ENCODE measurements around the gene ADM5.
A peak's percentile ranks its signal among the peaks of the same experiment; 100 is the strongest.

ADM5 gene

DNA sequence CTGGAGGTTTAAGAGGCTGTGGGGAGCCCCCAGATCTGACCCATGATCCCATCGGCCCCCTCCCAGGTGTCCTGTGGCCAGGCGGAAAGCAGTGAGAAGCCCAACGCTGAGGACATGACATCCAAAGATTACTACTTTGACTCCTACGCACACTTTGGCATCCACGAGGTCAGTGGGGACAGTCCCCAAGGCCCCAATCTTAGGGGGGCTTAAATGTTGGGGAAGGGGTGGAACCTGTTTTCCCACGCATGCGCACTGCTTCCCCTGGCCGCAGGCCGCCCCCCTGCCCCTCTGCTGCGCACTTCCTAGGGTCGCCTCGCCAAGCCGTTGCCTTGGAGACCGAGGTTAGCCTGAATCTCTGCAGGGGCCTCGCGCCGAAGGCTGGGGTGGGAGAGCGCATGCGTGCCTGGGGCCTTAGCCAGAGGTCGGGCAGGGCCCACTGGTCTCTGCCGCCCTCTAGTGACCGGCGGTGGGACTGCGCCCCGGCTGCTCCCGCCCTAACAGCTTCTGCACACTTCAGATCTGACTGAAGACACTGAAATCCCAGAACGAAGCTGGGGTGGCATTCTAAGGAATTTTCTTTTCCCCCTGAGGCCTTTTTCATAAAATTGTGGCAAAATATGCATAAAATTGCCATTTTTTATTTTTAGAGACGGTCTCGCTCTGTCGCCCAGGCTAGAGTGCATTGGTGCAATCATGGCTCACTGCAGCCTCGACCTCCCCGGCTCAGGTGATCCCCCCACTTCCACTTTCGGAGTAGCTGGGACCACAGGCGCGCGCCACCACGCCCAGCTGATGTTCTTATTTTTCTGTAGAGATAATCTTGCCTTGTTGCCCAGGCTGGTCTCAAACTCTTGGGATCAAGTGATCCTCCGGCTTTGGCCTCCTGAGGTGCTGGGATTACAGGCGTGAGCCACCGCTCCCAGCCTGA is 8.7 kb upstream of the ADM5 start:
- DNase-seq, result peak; percentile 76

DNA sequence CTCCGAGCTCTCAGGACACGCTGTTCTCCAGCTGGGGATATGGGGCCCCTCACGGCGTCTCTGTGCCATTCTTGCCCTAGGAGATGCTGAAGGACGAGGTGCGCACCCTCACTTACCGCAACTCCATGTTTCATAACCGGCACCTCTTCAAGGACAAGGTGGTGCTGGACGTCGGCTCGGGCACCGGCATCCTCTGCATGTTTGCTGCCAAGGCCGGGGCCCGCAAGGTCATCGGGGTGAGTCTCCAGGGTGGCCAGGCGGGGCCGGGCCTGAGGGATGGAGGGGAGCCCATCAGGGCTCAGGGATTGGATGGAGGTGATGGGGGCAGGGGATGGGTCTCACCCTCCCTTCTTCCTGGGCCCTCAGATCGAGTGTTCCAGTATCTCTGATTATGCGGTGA is 7.6 kb upstream of the ADM5 start:
- no peak for DNase-seq

DNA sequence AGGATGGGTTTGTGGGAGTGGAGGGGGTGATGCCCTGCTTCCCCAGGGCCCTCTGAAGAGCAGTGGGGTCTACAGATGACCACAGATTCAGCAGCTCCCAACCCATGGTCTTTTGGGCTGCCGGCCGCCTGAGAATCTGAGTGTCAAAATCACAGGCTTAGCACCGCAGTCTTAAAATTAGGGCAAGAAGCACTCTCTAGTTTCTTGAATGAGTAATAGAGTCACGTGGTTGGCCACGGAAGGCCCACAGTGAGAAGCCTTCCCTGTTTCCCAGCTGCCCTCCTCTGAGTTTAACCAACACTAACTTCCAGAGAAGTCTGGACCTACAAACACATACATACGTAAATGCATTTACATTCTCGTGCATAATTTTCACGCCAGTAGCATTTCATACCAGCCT is 7.1 kb upstream of the ADM5 start:
- DNase-seq, result no peak

DNA sequence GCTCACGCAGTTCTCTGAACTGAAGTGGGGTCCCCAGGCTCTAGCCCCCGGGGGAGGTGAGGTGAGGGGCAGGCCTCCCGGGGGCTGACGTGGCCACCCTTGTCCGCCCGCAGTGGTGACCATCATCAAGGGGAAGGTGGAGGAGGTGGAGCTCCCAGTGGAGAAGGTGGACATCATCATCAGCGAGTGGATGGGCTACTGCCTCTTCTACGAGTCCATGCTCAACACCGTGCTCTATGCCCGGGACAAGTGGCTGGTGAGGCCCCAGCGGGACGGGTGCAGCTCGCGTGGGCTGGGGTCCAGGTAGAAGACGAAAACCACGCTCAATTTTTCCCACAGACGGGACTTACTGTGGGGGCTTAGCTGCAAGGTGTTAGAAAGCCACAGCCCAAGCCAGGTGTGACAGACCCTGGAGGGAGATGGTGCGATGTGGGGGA is 5.6 kb upstream of the ADM5 start:
- DNase-seq, result no peak

DNA sequence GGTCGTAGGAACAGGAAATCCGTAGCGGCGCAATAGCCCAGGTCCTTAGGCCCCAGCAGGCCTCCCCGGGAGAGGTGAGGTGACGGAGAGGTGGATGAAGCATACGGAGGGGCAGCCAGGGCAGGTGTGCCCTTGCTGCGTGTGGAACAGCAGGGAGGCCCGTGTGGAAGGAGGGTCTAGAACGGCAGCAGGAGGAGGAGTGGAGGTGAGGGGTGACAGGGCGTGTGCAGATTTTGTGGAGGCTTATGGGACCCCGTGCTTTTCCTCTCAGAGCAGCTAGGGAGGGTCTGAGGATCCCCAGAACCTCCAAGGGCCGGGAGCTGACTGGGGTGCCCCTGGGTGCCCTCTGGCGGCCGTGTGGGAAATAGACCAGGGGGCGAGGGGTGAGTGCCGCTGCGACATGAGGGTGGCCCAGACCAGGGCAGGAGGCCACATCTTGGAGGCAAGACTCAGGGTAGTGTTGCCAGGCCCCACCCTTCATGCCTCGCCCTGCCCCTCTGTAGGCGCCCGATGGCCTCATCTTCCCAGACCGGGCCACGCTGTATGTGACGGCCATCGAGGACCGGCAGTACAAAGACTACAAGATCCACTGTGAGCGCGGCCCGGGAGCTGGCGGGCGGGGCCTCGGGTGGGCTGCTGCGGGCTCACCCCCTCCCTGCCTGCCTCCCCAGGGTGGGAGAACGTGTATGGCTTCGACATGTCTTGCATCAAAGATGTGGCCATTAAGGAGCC is 5.0 kb upstream of the ADM5 start:
- DNase-seq, result no peak

DNA sequence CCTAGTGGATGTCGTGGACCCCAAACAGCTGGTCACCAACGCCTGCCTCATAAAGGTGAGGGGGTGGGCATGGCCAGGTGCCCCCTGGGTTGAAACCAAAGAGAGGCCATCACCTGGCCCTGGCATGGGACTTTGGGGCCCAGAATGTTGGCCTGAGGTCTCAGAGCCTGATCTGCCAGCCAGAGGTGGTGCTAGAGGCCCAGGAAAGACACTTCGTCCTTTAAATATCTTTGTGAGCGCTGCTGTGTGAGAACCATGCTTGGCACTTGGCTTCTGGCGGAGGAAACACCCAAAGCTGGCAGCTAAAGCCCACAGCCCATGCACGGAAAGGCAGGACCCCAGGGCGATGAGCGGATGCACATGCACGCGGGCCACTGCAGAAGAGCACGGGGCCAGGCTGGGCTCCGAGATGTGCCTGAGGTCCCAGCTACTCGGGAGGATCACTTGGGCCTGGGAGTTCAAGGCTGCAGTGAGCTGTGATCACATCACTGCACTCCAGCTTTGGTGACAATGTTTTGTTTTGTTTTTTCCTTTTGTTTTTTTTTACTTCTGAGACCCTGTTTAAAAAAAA is 4.3 kb upstream of the ADM5 start:
- no peak for DNase-seq

DNA sequence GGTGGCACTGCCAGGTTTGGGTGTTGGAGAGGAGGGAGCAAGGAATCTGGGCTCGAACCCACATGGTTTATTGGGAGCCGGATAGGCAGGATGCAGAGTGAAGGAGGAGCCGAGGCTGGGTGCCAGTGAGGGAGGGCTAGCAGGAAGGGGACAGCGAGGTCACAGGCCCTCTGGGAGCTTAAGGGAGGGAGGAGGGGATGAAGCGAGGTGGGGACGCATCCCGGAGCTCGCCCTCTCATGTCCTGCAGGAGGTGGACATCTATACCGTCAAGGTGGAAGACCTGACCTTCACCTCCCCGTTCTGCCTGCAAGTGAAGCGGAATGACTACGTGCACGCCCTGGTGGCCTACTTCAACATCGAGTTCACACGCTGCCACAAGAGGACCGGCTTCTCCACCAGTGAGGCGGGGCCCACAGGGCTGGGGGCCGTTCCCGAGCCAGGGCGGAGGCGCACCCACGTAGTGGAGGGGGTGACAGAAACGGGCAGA is 3.5 kb upstream of the ADM5 start:
- DNase-seq, result no peak

DNA sequence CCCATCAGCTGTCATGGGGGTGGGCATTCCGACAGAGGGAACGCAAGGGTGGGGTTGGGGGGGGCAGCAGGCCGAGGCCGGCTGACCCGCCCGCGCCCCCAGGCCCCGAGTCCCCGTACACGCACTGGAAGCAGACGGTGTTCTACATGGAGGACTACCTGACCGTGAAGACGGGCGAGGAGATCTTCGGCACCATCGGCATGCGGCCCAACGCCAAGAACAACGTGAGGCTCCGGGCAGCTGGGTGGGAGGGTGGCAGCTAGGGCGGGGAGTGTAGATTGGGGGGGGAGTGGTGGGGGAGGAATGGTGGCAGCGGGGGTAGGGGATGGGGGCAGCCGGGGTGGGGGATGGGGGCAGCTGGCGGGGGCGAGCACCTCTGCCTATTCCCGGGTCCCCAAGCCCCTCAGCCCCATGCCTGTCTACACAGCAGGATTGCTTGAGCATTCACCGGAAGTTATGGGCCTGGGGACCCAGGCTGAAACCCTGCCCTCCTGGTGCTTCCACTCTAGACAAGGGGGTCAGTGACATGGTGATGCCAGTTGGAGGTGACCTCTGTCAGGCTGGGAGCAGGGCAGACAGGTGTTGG is 2.8 kb upstream of the ADM5 start:
- DNase-seq, result no peak

DNA sequence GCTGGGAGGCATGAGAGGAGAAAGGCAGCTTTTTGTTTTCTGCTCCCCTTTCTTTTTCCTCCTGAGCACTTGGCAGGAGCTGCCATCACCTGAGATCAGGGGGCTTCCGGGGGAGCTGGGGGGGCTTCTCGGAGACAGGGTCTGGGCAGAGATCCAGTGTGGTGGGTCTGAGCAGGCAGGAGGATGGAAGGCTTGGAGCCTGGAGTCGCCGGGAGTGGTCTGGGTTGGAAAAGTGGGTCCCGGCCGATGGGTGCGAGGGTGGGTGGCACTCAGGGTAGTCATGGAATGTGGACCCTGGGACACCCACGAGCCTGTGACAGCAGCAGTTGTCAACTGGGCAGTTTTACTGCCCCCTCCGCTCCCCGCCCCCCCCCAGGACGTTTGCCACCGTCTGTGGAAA is 2.2 kb upstream of the ADM5 start:
- no peak for DNase-seq

DNA sequence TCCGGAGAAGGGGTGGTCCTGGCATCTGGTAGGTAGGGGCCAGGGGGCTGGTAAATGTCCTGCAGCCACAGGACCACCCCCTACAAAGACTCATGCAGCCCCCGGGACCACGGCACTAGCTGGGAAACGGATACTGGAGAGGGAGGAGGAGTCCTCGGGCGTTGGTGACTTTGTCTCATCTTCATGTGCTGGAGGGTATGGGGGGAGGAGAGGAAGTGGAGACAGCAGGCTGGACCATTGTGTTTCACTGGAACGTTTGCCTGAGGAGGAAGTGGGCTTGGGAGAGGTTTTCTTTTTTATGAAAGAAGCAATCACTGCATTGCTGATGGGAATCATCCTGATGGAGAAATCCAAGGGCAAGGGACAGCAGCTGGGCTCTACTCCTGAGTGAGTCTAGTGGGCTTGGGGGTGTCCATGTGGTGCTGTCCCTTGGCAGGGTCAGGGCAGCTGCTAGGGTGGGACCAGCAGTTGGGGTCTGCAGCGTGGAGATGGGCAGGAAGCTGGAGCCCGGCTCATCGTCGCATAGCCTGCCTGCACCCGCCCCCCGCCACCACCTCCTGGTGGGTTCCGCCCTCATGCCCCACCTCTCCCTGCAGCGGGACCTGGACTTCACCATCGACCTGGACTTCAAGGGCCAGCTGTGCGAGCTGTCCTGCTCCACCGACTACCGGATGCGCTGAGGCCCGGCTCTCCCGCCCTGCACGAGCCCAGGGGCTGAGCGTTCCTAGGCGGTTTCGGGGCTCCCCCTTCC is 1.7 kb upstream of the ADM5 start:
- DNase-seq, result no peak

DNA sequence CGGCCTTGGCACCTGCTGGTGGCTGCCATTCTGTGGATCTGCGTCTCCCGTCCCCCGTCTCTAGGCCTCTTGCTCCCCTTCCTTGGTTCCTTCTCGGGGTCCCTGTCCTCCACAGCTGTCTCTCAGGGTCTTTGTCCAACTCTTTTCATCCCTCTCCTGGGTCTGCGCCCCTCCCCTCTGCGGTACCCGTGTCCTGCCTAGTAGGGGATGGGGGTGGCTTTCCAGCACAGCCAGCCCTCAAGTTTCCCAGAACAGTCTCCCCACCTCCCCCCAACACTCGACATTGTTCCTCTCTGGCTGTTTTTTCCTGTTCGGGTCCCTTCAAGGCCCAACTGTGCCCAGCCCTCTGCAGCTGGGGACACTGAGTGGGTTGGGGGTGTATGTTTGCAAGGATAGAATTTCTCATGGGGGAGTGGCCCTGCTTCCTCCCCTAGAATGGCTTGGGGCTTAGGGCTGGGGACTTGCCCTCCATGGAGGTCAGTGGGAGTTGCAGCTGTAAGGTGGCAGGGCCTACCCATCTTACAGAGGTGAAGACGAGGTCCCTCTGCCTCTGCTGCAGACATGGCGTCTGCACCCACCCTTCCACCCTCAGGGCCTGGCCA is 762 bp upstream of the ADM5 start:
- no peak for DNase-seq

DNA sequence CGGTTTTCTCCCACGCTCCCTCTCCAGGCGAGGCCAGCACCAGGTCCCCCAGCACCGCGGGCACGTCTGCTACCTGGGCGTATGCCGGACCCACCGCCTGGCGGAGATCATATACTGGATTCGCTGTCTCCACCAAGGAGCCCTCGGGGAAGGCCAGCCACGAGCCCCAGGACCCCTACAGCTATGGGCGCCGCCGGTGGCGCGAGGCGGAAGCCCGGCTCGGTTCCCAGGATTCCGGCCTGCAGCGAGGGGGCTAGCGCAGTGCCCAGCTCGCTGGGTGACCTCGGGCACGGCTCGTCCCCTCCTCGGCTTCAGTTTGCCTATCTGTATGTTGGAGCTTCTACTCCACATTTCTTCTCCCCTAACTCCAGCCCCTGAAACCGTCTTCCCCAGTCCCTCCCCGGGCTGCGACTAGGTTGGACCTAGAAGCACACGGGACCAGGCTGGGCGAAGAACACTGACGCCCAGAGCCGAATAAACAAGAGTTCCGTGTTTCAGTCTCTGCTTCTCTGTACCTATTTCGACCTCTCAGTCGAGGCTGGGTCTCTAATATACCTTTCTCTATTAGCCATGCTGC is 773 bp downstream of the ADM5 start:
- DNase-seq, result no peak

DNA sequence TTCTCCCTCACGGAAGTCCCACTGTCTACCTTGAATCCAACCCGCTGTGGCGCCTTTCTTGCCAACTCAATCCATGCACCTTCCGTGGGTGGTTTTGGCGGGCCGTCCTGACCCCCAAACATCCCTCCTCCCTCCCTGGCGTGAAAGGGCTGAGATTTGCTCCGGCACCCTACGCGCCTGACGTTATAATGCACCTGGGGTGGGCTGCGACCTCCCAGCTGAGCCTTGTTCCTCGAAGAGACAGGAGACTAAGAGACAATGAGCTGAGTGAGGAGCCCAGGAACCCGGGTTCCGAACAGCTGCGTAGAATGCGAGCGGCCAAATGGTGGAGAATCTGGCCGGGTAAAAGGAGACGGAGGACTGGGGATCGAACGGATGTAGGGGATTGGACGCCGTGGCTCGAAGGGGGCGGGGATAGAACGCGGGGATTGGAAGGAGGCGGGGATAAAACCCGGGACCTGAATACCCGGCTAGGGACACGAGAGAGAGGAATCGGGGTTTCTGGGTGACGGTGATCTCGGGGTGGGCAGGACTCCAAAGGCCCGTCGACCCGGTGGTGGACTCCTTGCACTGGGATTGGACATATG is 1.4 kb downstream of the ADM5 start, which contains the start of gene CPT1C:
CPT1C (plus strand) TSS at position 461 of the 587 bp plus-strand sequence. CDS start 1,137 bp downstream, outside the sequence.
- peak; percentile 85 for DNase-seq

DNA sequence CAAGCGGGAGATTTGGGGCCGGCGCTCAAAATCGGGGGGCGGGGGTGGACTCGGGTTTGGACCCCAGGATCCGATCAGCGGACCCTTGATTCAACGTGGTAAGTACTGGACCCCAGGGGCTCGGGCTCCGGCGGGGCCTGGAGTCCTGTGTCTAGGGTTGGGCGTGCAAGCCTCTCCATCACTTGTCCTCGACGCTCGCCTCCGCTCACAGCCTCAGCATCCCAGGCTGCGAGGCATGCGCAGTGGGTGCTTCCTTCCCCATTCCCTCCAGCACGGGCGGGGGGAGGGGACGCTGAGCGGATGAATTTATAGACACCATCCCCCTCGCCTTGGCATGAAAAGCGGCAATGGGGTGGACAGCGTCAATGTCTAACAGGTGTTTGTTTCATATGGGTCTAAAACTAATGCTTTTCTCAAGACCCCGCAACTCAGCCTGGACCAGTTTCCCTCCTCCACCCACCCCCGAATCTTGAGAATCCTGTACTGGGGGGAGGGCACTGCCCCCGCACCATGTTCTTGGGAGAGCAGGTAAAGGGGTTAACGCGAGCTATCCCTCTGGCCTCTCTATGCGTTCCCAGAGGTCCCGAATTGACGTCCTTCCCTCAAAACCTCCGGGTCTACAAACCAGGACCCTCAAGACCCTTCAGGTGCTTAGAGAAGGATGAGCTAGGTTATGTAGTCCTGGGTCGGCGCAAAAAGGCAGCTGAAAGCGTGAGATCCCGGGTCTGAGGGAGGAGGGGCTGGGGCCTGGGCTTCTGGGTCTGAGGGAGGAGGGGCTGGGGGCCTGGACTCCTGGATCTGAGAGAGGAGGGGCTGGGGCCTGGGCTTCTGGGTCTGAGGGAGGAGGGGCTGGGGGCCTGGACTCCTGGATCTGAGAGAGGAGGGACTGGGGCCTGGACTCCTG is 2.1 kb downstream of the ADM5 start:
- DNase-seq, result peak; percentile 85

DNA sequence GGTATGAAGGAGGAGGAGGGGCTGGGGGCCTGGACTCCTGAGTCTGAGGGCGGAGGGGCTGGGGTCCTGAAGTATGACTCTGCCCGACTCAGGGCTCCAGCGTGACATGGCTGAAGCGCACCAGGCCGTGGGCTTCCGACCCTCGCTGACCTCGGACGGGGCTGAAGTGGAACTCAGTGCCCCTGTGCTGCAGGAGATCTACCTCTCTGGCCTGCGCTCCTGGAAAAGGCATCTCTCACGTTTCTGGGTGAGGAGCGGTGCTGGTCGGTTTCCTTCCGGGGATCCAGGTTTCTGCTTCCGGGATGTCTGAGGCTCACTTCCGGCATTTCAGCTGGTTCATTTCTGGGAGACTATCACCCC is 2.7 kb downstream of the ADM5 start:
- DNase-seq, result no peak

DNA sequence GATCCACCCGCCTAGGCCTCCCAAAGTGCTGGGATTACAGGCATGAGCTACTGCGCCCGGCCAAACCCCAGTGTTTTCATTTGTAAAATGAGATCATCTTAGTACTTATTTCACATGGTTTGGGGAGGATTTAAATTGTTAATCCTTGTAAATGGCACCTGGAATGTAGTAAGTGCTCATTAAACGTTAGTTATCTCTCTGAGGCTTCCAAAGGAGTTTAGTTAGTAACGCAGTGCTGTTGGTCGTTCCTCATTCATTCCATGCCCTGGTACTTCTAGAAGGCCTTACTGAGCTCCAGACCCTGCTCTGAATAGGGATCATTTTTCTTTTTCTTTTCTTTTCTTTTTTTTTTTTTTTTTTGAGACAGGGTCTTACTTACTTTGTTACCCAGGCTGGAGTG is 6.7 kb downstream of the ADM5 start:
- no peak for DNase-seq

DNA sequence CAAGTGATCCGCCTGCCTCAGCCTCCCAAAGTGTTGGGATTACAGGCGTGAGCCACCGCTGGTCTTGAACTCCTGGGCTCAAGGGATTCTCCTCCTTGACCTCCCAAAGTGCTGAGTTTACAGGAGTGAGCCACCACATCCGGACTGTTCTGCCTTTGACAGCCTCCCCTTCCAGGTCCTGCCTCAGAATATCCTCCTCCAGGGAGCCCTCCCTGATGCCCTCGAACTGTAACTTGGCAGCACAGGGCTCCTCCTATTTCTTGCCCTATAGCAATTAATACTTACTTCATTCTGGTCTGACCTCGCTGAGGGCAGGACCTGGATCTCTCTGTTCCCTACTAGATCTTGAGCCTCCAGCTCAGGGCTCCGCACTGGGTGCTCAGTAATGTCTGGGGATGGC is 7.5 kb downstream of the ADM5 start:
- DNase-seq, result no peak

DNA sequence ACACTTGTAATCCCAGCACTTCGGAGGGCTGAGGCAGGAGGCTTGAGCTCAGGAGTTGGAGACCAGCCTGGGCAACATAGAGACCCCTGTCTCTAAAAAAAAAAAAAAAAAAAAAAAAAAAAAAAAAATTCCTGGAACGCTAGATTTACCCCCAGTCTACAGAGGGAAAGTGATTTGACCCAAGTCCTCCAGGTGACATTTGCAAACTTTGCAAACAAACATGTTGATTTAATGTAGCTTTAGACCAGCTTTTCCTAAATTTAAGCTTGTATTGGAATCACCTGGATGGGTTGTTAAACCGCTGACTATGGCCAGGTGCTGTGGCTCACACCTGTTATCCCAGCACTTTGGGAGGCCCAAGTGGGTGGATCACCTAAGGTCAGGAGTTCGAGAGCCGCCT is 10.0 kb downstream of the ADM5 start:
- no peak for DNase-seq

DNA sequence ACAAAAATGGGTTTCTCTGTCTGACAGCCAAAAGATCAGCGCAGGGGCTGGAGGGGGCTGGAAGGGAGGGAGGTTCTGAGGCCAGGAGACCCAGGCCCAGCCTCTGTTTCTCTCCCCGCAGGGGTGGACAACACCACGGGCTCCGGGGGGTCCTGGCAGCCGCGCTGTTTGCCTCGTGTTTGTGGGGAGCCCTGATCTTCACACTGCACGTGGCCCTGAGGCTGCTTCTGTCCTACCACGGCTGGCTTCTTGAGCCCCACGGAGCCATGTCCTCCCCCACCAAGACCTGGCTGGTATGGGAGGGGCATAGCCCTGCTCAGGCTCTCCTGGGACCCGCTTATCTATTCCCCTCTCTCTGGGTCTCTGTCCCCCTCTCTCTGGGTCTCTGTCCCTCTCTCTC is 11.2 kb downstream of the ADM5 start:
- DNase-seq, result no peak

DNA sequence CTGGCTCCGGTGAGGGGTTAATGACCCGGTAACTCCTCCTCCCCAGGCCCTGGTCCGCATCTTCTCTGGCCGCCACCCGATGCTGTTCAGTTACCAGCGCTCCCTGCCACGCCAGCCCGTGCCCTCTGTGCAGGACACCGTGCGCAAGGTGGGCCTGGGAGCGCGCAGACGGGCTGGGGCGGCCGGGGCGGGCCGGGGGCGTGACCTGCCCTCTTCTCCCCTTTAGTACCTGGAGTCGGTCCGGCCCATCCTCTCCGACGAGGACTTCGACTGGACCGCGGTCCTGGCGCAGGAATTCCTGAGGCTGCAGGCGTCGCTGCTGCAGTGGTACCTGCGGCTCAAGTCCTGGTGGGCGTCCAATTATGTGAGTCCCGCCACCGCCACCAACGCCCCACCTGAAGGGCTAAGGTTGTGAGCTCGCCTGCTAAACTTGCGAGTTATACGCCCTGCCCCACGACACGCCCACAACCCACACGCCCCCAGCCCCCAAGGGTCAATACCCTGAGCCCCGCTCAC is 11.9 kb downstream of the ADM5 start:
- DNase-seq, result no peak

Measured in fibroblast of skin of right biceps (primary cell).